NB4 (cell line): ENCODE data around the gene IBTK.

Experiments
- MYC ChIP-seq: IDR thresholded peaks from 2 replicates; pipeline ENCODE4 v1.6.1; 2011; ENCODE audit warnings: low read depth, low read length
- POLR2A ChIP-seq: IDR thresholded peaks from 2 replicates; pipeline ENCODE4 v1.6.1; 2011; ENCODE audit warnings: mild to moderate bottlenecking; ENCODE audit not compliant: insufficient read length; ENCODE audit errors: extremely low read depth
- TF ChIP-seq, protein P1 (sequence below): IDR thresholded peaks from one replicate; pipeline ENCODE4 v1.5.1; 2012; ENCODE audit warnings: low read depth, low read length

DNA sequence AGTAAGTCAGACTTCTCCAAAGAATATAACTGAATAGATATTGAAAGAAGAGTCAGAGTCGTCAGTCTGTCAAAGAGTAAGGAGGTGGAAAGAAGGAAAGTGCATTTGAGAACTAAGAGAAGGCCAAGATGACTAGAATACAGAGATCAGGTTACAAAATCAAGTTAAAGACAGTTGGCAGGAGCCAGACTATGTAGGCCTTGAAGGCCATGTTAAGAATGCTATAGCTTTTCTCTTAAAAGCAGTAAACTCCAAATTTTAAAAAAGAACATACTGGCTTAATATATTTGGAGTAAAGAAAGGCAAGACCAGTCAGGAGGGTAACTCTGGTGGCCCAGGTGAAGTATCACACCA, 68.8 kb downstream of the IBTK start:
- TF ChIP-seq, protein P1, sequence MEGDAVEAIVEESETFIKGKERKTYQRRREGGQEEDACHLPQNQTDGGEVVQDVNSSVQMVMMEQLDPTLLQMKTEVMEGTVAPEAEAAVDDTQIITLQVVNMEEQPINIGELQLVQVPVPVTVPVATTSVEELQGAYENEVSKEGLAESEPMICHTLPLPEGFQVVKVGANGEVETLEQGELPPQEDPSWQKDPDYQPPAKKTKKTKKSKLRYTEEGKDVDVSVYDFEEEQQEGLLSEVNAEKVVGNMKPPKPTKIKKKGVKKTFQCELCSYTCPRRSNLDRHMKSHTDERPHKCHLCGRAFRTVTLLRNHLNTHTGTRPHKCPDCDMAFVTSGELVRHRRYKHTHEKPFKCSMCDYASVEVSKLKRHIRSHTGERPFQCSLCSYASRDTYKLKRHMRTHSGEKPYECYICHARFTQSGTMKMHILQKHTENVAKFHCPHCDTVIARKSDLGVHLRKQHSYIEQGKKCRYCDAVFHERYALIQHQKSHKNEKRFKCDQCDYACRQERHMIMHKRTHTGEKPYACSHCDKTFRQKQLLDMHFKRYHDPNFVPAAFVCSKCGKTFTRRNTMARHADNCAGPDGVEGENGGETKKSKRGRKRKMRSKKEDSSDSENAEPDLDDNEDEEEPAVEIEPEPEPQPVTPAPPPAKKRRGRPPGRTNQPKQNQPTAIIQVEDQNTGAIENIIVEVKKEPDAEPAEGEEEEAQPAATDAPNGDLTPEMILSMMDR: no peak
- TF ChIP-seq POLR2A (no peak), MYC (no peak)
